ENCODE data around the gene MOCS3. TPM values are rescaled to one million over a fixed set of nuclear protein-coding genes. Genes with fewer than 3 reads are reported as not detected.

MOCS3 gene
- total and polyA plus RNA-seq, 3 donors from 2014 or later = 6.5 to 9.3 (median 7.4) TPM

DNA sequence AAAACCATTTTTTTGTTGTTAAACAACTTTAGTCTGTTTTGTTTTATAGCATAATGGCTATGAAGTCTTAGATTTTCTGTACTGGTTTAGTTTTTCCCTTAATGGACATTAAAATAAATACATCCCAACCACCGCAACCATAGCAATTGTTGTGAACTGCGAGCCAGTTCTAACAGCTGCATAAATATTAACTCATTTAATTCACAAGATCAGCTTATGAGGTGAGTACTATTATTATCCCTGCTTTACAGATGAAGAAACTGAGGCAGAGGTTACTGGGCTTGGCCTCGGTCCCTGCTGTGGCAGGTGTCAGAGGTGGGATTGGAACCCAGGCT is 23.1 kb downstream of the MOCS3 start:
- Histone ChIP-seq H3K4me1 (no peaks in the 10 kb centered on the region), H3K27me3 (no peaks in the 10 kb centered on the region), H3K36me3 (ENCODE audit: low read depth, missing control alignments) (no peaks in the 10 kb centered on the region), H3K4me3 (no peak overlapping the region), H3K27ac (no peak overlapping the region), H3K9me3 (no peaks in the 10 kb centered on the region)
- TF ChIP-seq, protein P1, sequence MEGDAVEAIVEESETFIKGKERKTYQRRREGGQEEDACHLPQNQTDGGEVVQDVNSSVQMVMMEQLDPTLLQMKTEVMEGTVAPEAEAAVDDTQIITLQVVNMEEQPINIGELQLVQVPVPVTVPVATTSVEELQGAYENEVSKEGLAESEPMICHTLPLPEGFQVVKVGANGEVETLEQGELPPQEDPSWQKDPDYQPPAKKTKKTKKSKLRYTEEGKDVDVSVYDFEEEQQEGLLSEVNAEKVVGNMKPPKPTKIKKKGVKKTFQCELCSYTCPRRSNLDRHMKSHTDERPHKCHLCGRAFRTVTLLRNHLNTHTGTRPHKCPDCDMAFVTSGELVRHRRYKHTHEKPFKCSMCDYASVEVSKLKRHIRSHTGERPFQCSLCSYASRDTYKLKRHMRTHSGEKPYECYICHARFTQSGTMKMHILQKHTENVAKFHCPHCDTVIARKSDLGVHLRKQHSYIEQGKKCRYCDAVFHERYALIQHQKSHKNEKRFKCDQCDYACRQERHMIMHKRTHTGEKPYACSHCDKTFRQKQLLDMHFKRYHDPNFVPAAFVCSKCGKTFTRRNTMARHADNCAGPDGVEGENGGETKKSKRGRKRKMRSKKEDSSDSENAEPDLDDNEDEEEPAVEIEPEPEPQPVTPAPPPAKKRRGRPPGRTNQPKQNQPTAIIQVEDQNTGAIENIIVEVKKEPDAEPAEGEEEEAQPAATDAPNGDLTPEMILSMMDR (IDR thresholded peaks at IDR 0.05) = no peak
- TF ChIP-seq POLR2A (IDR thresholded peaks at IDR 0.05) = no peak
- no peak for DNase-seq
- intact Hi-C loops (cut with DNase I; ENCODE audit: low total_unique reads) = no loop called here
- 86 to 97% methylated on average over 3 of the region's 3 CpGs for WGBS, 2 donors

DNA sequence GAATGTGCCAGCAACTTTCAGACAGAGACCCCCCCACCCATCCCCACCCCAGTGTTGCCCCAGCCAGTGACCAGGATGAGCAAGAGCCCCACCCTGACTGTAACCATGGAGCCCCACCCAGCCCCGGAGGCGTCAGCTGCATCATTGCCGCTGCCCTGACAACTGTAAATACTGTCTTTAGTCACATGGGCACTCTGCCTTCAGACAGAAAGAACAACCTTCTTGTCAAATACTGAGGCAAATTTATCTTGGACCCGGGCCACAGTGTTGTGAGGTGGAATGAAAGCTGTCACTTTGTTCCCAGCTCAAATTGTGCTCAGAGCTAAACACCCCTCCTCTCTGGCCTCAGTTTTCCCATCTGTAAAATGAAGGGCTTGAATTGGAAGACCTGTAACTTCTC is 23.7 kb downstream of the MOCS3 start:
- DNase-seq = no peak
- no peaks in the 10 kb centered on the region for H3K36me3 ChIP-seq (ENCODE audit: low read depth, missing control alignments)
- no peaks in the 10 kb centered on the region for H3K4me1 ChIP-seq
- intact Hi-C loops (cut with DNase I; ENCODE audit: low total_unique reads) = no loop called here
- H3K9me3 ChIP-seq = no peaks in the 10 kb centered on the region
- TF ChIP-seq, protein P1 (IDR thresholded peaks at IDR 0.05) = no peak
- TF ChIP-seq POLR2A (IDR thresholded peaks at IDR 0.05) = no peak
- H3K27me3 ChIP-seq = no peaks in the 10 kb centered on the region
- 50 to 71% methylated on average over 2 to 4 of the region's 4 CpGs for WGBS, 2 donors
- no peak overlapping the region for H3K4me3 ChIP-seq
- H3K27ac ChIP-seq = no peak overlapping the region

- no peak for TF ChIP-seq POLR2A (IDR thresholded peaks at IDR 0.05)
- TF ChIP-seq, protein P1 (IDR thresholded peaks at IDR 0.05) = no peak
- DNase-seq = no peak
- no peaks in the 10 kb centered on the region for H3K9me3 ChIP-seq
- no peaks in the 10 kb centered on the region for H3K36me3 ChIP-seq (ENCODE audit: low read depth, missing control alignments)
- WGBS, 2 donors = 45 to 51% methylated on average over 2 of the region's 2 CpGs
- no peak overlapping the region for H3K4me3 ChIP-seq
- intact Hi-C loops (cut with DNase I; ENCODE audit: low total_unique reads) = no loop called here
- no peaks in the 10 kb centered on the region for H3K27me3 ChIP-seq
- H3K4me1 ChIP-seq = no peaks in the 10 kb centered on the region
- H3K27ac ChIP-seq = no peak overlapping the region
Observed at GRCh38 chr20:50983321-50983720, 24.7 kb downstream of the MOCS3 start.

DNA sequence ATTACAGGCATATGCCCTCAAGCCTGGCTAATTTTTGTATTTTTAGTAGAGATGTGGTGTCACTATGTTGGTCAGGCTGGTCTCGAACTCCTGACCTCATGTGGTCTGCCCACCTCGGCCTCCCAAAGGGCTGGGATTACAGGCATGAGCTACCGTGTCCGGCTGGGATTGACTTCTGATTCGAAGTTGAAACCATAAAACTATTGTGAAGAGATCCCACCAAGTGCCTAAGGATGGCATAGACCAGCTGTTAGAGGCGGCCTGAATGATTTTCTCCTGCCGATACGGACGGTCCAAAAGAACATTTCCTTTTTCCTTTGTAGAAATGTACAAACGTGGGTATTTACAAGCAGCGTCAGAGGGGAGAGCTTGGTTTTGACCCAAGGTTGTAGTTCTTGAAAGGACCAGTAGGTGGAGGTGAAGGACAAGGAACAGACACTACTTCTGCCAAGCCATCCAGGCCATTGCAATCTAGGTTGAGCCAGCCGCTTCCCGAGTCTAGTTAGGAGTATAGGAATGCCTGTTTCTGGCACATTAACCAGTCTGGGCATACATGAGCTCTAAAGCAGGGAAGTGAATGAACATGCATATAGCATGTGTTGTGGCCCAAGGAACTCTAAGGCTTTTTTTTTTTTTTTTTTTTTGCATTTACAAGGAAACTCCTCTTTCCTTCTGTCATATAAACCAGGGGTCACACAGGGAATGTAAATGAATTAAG is 29.0 kb downstream of the MOCS3 start:
- DNase-seq = peak; percentile 91
- TF ChIP-seq POLR2A (IDR thresholded peaks at IDR 0.05) = no peak
- TF ChIP-seq, protein P1 (IDR thresholded peaks at IDR 0.05) = peak; percentile 86 to 95 (median 90)
- Histone ChIP-seq H3K9me3 (no peaks in the 10 kb centered on the region), H3K4me3 (no peak overlapping the region), H3K27me3 (no peaks in the 10 kb centered on the region), H3K36me3 (ENCODE audit: low read depth, missing control alignments) (no peaks in the 10 kb centered on the region), H3K27ac (no peak overlapping the region), H3K4me1 (no peaks in the 10 kb centered on the region)
- intact Hi-C loops (cut with DNase I; ENCODE audit: low total_unique reads) = loop anchor here (5.0 kb wide), 1 partner anchor 320 kb away; no protein-coding TSS in a partner anchor
- 13 to 20% methylated on average over 12 to 13 of the region's 13 CpGs for WGBS, 2 donors

DNA sequence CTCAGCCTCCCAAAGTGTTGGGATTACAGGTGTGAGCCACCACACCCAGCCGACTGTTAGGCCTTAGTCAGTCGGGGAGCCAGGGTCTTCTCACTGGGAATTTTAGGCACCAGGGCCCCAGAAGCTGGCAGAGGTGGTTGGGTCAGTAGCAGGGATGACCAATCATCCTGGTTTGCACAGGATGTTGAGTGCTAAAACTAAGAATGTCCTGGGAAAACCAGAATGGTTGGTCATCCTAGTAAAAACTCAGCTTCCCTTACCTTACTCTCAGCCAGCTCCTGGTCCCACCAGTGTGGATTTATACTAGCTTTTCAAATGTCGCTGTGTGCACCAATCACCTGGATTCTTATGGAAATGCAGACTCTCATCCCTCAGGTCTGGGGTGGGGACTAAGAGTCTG is 32.5 kb downstream of the MOCS3 start:
- DNase-seq = no peak
- 88 to 93% methylated on average over 3 of the region's 3 CpGs for WGBS, 2 donors
- no peak overlapping the region for H3K27ac ChIP-seq
- H3K27me3 ChIP-seq = no peaks in the 10 kb centered on the region
- H3K36me3 ChIP-seq (ENCODE audit: low read depth, missing control alignments) = no peaks in the 10 kb centered on the region
- intact Hi-C loops (cut with DNase I; ENCODE audit: low total_unique reads) = no loop called here
- no peaks in the 10 kb centered on the region for H3K9me3 ChIP-seq
- TF ChIP-seq POLR2A (IDR thresholded peaks at IDR 0.05) = no peak
- TF ChIP-seq, protein P1 (IDR thresholded peaks at IDR 0.05) = no peak
- no peak overlapping the region for H3K4me3 ChIP-seq
- peaks cover 4% of the 10 kb centered on the region for H3K4me1 ChIP-seq

All from testis (tissue), 3 donors.